ENCODE measurements around the gene PRRG2. TPM values are rescaled to one million over a fixed set of nuclear protein-coding genes. Genes with fewer than 3 reads are reported as not detected.

PRRG2 gene
- total RNA-seq, 2 donors from 2014 or later, result 2.6 to 4.9 TPM

GRCh38 chr19:49570138-49570856 lies 10.8 kb upstream of the PRRG2 start:
- WGBS, 2 donors, result 15% methylated on average over 14 of the region's 14 CpGs
- H3K27ac ChIP-seq, result peak overlapping the region in 1 of 4 donors; percentile 32
- intact Hi-C loops (cut with DNase I), result no loop called here
- DNase-seq (peak; percentile 74 to 85 (median 76)), ATAC-seq (peak; percentile 91)
- no peak overlapping the region for H3K4me3 ChIP-seq
- no peaks in the 10 kb centered on the region for H3K36me3 ChIP-seq (replicated peaks in 1 of 2; ENCODE audit: insufficient read depth in 1 of 2, low read depth in 2 of 2)
- TF ChIP-seq, protein P1, sequence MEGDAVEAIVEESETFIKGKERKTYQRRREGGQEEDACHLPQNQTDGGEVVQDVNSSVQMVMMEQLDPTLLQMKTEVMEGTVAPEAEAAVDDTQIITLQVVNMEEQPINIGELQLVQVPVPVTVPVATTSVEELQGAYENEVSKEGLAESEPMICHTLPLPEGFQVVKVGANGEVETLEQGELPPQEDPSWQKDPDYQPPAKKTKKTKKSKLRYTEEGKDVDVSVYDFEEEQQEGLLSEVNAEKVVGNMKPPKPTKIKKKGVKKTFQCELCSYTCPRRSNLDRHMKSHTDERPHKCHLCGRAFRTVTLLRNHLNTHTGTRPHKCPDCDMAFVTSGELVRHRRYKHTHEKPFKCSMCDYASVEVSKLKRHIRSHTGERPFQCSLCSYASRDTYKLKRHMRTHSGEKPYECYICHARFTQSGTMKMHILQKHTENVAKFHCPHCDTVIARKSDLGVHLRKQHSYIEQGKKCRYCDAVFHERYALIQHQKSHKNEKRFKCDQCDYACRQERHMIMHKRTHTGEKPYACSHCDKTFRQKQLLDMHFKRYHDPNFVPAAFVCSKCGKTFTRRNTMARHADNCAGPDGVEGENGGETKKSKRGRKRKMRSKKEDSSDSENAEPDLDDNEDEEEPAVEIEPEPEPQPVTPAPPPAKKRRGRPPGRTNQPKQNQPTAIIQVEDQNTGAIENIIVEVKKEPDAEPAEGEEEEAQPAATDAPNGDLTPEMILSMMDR (IDR thresholded peaks at IDR 0.05), result peak; percentile 98 to 100 (median 99)
- TF ChIP-seq POLR2A (IDR thresholded peaks at IDR 0.05), result no peak
- H3K27me3 ChIP-seq, result no peaks in the 10 kb centered on the region
- peaks cover 41% of the 10 kb centered on the region for H3K4me1 ChIP-seq
- H3K9me3 ChIP-seq, result no peaks in the 10 kb centered on the region

DNA sequence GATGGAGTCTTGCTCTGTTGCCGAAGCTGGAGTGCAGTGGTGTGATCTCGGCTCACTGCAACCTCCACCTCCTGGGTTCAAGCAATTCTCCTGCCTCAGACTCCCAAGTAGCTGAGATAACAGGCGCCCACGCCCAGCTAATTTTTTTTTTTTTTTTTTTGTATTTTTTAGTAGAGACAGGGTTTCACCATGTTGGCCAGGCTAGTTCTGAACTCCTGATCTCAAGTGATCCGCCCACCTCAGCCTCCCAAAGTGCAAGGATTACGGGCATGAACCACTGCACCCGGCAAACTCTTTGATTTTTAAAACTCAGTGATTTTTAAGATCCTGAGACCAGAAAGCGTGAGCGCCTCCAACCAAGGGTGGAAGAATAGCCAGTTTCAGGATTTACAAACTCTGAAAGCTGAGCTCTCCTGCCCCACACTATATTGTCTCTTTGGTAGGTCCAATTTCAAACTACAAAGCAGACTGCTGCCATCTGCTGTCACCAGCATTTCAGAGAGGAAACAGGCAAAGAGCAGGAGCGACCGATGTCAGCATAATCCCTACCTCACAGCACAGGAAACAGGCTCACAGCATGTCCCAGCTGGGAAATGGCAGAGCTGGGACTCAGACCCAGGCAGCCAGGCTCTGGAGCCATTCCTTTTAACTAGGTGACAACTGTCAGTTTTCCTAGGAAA lies 10.0 kb upstream of the PRRG2 start:
- 73 to 77% methylated on average over 11 of the region's 11 CpGs for WGBS, 2 donors
- Histone ChIP-seq H3K36me3 (replicated peaks in 1 of 2; ENCODE audit: insufficient read depth in 1 of 2, low read depth in 2 of 2) (no peaks in the 10 kb centered on the region), H3K4me1 (peaks cover 37% of the 10 kb centered on the region), H3K27ac (no peak overlapping the region), H3K4me3 (no peak overlapping the region), H3K9me3 (no peaks in the 10 kb centered on the region), H3K27me3 (no peaks in the 10 kb centered on the region)
- intact Hi-C loops (cut with DNase I), result no loop called here
- ATAC-seq (no peak), DNase-seq (peak in 1 of 4 donors; percentile 32)
- TF ChIP-seq POLR2A (IDR thresholded peaks at IDR 0.05), result no peak
- TF ChIP-seq, protein P1 (IDR thresholded peaks at IDR 0.05), result peak in 1 of 7 experiments; percentile 9

- DNase-seq, result peak in 1 of 4 donors; percentile 31
- no peak for ATAC-seq
- intact Hi-C loops (cut with DNase I), result no loop called here
- Histone ChIP-seq H3K27me3 (no peaks in the 10 kb centered on the region), H3K36me3 (replicated peaks in 1 of 2; ENCODE audit: insufficient read depth in 1 of 2, low read depth in 2 of 2) (no peaks in the 10 kb centered on the region), H3K4me3 (no peak overlapping the region), H3K4me1 (peaks cover 29% of the 10 kb centered on the region), H3K27ac (no peak overlapping the region), H3K9me3 (no peaks in the 10 kb centered on the region)
- no peak for TF ChIP-seq POLR2A (IDR thresholded peaks at IDR 0.05)
- TF ChIP-seq, protein P1 (IDR thresholded peaks at IDR 0.05), result no peak
- WGBS, 2 donors, result 67 to 77% methylated on average over 7 of the region's 7 CpGs
These were observed 8.1 kb upstream of the PRRG2 start for GRCh38 chr19:49573009-49573408.

GRCh38 chr19:49573425-49573824 lies 7.7 kb upstream of the PRRG2 start:
- Histone ChIP-seq H3K36me3 (replicated peaks in 1 of 2; ENCODE audit: insufficient read depth in 1 of 2, low read depth in 2 of 2) (no peaks in the 10 kb centered on the region), H3K27ac (no peak overlapping the region), H3K4me1 (peaks cover 25% of the 10 kb centered on the region), H3K9me3 (no peaks in the 10 kb centered on the region), H3K4me3 (no peak overlapping the region), H3K27me3 (no peaks in the 10 kb centered on the region)
- intact Hi-C loops (cut with DNase I), result no loop called here
- TF ChIP-seq POLR2A (IDR thresholded peaks at IDR 0.05), result no peak
- TF ChIP-seq, protein P1 (IDR thresholded peaks at IDR 0.05), result no peak
- no peak for ATAC-seq
- WGBS, 2 donors, result 71 to 76% methylated on average over 3 of the region's 3 CpGs
- no peak for DNase-seq

Measured in body of pancreas (tissue), 4 donors.